GM23248 (cell line): ENCODE measurements around the gene SULT1A2.

ENCODE experiments used
- EZH2 ChIP-seq: fragments of 200-600 bp; sonication (generic); IDR thresholded peaks from 2 replicates; pipeline ENCODE4 v1.6.1; 2018; ENCODE audit warnings: antibody characterized with exemption, mild to moderate bottlenecking; ENCODE audit not compliant: insufficient read depth, poor library complexity, severe bottlenecking
- EZH2phosphoT487 ChIP-seq: fragments of 200-600 bp; sonication (generic); IDR thresholded peaks from 2 replicates; pipeline ENCODE4 v1.6.1; 2018; ENCODE audit warnings: antibody characterized with exemption, moderate library complexity, mild to moderate bottlenecking, low read depth; ENCODE audit not compliant: insufficient read depth

DNA sequence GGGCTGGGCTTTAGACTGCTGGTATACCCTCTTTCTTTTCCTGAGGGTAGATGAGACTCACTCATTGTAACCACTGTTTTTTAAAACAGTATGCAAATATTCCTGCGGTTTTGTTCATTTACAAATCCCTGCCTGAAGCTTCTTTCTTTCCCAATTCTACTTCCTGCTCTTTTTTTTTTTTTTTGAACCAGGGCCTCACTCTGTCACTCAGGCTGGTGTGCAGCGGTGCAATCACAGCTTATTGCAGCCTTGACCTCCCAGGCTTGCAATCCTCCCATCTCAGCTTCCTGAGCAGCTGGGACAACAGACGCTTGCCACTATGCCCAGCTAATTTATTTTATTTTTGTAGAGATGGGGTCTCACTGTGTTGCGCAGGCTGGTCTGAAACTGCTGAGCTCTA is 21.0 kb upstream of the SULT1A2 start:
- TF ChIP-seq EZH2 = no peak
- no peak for TF ChIP-seq EZH2phosphoT487
